NCI-H460 (cell line): ENCODE data around the gene FGF10. TPM values are rescaled to one million over a fixed set of nuclear protein-coding genes. Genes with fewer than 3 reads are reported as not detected.
A peak's percentile ranks its signal among the peaks of the same experiment; 100 is the strongest.

Experiments
- DNase-seq: peaks from one replicate; pipeline ENCODE4 v3.0.0-alpha.2; 2016; ENCODE audit warnings: low read depth; ENCODE audit errors: extremely low read depth
- total RNA-seq: library from RNA; depleted of rRNA; stranded (reverse); fragments of >200 nt; shearing (Covaris generic); gene quantifications from 2 replicates; pipeline ENCODE4 v1.2.3, GENCODE V29; 2014

The FGF10 gene
- total RNA-seq, 1 experiment from 2014 or later: not detected

DNA sequence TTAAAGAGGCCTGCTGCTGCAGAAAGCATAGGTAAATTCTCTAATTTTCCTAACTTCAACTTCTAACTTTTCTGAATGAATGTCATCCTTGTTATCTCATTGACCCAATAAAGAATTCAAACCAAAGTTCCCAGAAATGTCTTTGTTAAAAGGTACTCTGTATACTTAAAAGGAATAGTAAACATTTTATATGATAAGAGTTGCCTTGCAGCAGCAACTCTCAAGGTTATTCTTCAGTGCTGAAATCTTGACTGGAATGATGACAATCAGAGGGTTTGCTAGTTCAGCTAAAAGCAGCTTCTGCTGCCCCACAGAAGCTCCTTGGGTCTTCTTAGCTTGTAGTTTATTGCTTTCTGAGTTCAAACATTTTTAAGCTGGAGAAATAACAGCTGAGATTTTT is 28.3 kb downstream of the FGF10 start:
- DNase-seq: no peak

DNA sequence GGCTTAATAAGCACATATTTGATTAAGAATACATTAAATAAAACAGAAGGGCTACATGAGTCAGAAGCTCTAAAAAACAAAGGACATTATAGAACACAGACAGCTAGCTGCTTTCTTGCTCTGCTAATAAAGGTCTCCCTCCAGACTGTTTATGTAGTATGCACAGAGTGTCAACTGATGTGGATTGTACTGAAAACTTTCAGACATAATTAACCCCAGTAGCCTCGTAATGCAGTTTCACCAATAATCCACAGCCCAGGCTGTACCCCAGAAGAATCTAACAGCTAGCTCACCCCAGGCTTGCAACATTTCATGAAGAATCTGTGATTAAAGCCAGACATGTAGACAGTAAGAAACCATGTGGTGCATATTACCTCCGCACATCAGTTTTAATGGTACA is 30.8 kb downstream of the FGF10 start:
- no peak for DNase-seq

DNA sequence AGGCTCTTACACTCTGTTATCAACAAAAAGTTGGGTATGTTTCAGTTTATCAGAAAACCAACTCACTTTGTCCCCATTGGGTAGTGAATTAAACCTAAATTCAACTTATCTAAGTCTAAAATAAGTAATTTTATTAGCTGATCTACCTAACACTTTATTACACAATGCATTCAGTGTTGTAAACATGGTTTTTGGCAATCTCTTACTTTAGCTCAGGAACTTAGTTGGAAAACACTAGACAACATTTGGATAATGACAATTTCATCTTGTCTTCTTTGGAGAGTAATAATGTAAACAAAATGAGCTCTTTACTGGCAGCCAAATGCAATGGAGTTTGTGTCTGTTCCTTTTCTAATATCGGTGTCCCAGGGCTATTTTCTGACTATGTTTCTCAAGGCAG is 33.0 kb downstream of the FGF10 start:
- no peak for DNase-seq

DNA sequence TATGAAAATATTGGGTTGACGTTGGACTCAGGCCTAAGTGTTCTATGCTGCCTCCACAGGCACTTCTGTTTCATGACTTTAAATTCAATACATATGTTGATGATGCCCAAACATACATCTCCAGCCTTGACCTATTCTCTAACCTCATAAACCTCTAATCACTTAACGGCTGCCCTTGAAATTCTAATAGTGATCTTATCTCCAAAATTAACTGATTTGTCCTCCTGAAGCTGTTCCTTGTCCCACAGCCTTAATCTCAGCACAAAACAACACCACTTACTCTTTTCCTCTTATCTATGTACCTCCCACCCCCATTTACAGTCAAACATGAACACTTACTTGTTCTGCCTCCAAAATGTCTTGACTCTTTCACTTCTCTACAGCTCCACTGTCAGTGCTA is 43.3 kb downstream of the FGF10 start:
- DNase-seq: no peak

DNA sequence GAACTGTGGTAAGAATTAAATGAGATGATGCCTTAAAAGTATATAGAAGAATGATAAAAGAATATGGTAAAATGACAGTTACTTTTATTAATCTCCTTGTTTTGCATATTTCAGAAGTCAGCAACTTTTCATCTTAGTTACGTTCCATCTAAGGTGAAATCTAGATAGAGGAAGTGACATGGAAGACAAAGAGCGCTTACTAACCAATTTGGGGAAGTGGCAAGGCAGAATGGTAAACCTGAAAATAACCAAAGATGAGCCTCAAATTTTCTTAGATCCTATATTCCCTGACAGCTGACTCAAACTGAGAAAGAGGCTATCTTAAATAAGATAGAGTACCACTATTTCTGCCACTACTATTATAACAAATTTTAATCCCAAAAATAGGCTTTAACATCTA is 52.5 kb downstream of the FGF10 start:
- no peak for DNase-seq

DNA sequence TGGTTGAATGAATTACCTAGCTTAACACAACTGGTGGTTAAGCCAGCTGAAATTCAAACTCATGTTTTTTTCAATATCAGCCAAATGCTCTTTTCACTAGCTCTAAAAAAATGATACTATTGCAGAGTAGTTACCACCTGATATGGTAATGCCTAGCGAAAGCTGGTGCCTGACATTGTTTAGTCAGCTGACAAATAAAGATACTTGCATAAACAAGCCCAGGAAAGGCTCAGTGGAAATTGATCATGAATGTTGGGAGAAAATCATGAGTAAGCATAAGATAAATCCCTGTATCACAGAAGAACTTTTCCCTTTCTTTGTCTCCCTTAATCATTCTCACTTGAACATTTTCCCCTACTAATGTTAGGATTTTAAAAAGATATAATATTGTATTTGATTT is 54.6 kb downstream of the FGF10 start:
- DNase-seq: no peak

DNA sequence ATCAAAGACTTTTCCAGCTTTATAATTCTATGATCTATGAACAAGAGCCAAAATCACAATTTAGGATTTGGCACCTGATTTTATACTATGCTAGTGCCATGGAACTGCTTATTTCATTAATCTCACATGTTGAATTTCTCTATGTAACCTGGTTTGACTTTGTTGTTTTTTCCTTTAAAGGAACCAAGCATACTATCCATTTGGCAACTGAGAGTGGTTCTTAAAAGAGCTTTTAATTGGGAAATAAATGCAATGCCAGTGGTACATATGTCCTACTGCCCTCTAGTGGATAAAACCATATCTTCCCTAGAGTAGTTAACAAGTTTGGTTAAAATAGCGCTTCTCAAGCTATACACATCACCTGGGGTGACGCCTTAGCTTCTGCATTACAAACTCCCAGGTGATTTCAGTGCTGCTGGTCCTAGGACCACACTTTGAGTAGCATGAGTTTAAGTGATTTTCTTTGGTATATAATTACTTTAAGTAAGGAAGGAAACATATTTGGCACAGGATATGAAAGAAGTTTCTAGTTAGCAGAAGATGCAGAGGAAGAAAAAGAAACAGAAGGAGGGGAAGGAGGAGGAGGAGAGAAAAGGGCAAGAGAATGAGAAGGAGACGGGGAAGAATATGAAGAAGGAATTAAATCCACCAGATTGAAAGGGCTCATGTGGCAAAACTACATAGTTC is 56.8 kb downstream of the FGF10 start:
- peak; percentile 25 for DNase-seq

DNA sequence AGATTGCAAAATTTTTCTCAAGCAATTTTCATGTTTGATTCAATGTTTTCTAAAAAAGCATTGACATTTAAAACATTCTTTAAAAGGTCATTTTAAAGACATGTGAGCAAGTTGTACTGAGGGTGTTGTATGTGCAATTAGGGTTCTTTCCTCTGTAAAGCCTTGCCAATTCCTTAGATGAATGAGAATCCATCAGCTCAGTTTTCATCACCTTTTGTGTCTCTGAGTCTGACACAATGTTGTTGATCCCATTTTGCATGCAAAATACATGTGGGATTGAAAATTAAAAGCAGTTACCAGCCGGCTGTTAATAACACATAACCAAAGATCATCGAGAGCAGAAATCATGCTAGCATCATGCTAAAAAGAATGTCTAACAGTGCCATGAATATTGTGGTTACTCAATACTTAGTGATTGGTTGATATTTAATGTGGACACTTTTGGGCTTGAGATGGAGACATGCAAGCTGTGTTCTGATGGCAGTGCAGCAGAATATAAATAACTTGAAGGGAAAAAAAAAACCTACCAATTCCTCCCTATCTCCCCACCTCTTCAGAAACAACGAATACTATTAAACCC is 57.7 kb downstream of the FGF10 start:
- no peak for DNase-seq

DNA sequence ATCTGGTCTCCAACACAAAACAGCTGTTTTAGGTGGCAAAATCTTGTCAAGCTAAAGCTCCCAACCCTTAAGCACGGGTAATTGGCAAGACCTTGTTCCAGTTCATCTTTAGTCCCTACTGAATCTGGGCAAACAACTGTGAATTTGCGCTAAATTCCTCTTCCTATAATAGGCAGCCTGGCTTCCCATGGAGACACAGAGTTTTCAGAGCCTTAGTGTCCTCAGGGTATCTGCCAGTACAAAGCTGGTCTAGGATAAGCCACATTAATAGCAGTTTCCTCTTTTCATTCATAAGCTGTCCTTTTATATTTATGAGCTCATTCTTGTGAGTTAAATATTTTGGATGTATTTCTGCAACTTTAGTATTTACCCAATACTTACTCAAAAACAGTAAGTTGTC is 59.5 kb downstream of the FGF10 start:
- no peak for DNase-seq

DNA sequence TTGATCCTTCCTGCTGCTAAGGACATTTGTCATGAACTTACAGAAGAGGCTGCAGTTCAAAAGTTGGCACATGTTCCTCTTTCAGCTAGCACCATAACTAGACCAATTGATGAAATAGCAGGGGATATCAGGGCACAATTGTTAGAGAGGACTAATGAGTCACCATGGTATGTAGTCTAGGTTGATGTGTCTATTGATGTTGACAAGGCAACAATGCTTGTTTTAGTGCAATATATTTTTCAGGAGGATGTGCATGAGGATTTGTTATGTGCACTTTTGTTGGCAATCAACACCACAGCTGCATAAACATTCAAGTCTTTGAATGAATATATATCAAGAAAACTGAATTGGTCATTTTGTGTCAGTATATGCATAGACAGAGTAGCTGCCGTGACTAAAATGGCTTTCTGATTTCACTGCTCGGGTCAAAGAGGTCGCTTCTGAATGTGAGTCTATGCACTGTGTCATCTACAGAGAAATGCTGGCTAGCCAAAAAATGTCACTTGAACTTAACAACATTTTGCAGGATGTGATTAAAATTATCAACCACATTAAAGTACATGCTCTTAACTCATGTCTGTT is 68.0 kb downstream of the FGF10 start:
- no peak for DNase-seq

DNA sequence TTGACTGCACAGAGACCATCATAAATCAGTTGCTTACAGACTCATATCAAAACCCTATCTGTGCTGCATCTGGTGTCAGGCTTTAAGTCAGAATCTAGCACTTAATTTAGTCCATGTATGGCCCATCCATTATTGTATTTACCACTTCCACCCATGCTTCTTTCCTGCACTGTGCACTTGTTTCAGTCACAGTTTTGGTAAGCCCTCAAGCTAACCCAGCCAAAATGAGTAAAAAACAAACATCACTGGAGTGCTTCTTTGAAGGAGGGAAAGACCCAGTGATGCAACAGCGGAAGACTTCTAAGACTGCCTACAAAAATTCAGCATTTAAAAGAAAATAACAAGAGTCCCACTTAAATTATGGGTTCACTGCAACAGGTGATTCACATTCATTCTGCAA is 69.0 kb downstream of the FGF10 start:
- no peak for DNase-seq

DNA sequence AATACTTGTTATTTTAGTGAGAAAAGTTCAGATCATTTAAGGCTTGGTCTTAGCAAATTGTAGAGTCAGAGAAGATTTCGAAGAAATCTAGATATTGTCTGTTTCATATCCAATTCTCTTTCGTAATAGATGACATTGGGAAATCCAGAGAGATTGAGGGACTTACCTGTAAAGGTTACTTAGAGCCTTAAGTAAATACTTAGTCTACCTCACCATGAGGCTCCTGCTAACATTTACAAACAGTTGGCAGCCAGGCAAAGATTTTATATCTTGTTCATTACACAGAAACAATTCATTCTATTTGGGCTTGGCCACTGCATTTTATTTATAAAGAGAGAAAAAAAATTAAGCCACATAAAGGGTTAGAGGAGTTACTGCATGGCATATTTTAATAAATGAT is 70.3 kb downstream of the FGF10 start:
- no peak for DNase-seq

DNA sequence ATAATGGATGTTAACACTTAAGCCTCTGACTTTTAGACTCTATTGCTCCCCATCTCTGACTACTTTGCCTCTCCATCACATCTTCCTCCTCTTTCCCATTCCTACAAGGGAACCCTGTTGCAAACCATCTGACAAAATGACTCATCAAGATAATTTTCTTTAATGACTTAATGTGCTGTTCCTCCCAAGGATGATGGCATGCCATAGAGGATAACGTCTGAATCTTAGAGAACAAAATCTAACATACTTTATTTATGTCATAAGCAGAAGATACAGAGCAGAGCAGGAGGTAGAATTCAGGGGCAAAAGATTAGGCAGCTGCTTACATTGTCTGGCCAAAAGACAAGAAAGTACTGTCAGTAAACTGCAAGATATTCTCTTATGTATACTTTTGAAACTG is 76.8 kb downstream of the FGF10 start:
- no peak for DNase-seq

DNA sequence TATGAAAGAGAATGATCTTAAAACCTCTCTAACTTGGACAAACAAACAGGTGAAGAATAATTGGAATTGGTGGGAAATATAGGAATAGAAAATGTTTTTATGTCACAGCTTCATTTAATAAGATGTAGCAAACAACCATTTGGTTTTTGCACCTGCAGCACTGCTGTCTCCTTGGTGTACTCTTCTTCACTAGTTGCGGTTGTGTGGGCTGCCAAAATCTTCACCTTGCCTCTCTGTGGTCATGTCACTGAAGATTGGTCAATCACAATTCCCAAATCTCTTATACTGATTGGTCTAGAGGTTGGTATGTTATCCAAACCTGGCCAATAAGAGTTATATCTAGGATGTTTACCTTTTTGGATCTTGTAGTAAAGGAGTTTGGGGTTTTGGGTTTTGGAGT is 88.7 kb downstream of the FGF10 start:
- DNase-seq: no peak

DNA sequence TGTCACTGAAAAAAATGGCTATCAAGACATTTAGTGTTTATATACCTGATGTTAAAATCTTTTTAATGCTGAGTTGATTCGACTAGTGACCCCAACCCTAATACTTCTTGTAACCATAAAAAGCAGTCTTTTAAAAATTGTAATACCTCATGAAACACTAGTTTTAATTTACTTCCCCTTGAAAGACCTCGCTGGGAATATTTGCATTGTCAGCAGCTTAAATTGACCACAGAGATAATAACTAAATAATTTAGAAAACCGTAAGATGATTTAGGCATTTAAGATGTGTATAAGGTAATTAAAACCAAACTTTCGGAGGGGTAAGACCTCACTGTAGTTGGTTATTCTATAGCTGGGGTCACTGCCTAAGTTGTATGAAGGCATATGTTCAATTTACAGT is 89.8 kb downstream of the FGF10 start:
- no peak for DNase-seq

DNA sequence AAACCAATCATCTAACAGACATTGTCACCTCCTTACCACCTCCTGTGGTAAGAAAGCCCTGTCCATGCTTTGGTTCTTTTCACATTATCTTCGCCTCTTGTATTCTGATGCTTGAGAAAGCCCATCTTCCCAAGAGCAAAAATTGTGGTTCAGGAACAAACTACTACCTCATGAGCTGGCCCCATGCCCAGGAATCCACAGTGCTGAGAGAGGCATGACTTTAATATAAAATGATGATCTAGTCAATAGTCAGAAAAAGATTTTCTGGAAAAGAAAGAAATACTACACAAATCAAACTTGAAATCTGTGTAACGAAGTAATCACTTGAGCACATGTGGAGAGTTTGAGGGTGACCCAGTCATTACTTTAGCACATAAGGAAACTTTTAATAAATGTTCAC is 94.7 kb downstream of the FGF10 start:
- no peak for DNase-seq

DNA sequence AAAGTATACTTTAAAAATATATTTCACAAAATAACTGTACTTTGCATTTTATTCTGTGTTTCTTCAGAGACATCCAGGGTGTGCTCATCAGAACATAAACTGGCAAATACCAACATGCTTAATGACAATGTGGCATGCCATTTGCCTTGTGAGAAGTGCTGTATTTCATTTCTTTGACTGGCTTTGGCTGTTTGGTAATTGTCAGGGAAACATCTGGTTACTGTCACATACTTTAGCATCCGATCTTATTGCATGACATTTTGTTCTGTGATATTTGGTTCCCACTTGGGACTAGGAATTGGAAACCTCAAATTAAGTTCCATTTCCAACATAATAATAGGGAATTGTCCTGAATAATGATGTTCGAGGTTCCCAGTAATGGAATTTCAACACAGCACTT is 96.5 kb downstream of the FGF10 start:
- no peak for DNase-seq

DNA sequence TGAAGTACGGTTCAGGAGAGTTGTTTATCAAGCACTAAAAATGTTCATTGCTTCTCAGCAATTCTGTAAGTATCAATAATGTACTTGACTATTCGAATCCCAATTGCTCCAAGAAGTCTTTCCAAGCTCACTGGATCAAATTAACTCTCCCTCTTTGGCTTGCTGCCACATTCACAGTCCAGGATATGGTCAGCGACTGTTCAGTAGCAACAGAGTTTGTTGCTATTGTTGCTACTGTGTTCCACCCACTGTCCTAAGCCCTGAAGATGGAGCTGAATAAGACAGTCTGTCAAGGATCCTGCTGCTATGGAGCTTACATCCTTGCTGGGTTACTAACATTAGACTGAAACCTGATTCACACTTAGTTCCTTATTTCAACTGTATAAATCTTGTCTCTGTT is 110.8 kb downstream of the FGF10 start:
- no peak for DNase-seq

DNA sequence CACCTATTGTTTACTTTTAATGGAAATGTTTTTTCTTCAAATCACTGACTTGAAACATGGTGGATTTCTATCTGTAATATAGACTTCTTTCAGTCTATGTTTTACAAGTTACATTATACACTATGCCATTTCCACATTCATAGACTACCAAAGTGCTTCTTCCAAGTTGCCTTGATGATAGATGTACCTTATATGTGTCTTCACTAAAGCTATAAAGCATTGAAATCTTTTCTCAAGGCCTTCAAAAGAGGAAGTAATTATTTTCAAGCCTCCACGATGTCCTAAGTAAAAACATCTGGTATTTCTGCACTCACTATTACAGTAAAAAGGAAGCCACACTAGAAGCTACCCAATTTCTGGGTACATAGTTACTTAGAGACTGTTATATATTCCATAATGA is 113.3 kb downstream of the FGF10 start:
- DNase-seq: no peak

DNA sequence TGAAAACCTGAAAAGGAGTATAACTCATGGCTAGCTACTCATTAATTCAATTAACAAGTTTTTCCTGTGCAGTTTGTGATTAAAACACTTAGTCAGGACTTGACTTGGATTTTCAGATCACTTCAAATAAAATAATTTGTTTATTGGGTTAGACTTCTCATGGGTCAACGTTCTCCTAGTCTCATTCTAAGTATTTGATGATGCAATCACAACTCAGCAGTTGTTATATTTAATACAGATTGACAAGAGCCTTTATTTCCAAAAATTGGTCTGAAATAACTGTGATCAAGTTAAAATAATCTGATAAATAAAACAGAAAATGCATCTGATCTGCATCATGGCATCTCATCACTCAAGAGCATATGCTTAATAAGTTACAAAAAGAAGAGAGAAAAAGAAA is 113.9 kb downstream of the FGF10 start:
- no peak for DNase-seq

DNA sequence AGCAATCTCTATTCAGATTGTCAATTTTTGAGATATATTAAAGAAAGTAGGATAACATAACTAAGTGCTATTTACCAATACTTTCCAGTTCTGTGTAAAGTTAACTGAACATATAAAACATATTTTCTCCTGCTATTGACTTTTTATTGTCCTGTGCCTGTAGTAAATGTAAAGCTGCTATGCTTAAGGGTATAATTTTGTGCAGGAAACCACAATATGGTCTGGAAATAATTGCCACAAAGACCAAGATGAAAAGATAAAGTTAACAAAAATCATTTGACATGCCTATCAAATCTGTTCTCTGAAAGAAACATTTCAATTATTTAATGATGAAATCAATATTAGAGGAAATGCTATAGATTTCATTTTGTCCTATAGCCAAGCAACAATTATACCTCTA is 121.3 kb downstream of the FGF10 start:
- DNase-seq: no peak

DNA sequence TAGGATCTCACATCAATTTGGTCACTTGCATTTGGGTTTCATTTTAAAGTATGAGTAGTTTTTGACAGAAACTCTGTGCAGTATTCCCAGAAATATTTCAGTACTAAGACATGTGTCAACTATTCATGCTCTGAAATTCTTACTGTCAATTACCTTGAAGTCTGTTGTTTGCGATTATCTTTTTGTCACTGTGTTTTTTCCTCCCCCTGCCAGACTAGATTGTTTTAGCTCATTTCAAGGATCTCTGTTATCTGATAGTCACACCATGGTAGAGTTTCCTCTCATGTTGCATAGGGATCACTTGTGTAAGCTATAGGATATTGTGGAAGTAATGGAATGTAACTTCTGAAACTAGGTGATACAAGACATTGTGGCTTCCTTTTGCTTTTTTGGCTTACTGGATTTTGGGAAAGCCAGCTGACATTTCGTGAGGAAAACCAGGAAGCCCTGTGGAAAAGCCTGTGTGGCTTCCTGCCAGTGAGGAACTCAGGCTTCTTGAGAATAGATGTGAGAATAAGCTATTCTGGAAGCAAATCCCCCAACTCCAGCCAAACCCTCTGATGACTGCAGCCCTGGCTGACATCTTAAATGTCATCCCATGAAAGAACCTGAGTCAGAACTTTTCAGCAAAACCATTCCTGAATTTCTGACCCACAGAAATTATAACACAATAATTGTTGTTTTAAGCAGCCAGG is 122.2 kb downstream of the FGF10 start:
- DNase-seq: no peak
